KBM-7 (cell line): ENCODE data around the gene OMA1.
A peak's percentile ranks its signal among the peaks of the same experiment; 100 is the strongest.
"Not testable (repeated sequence)": the region's sequence is repeated elsewhere in the genome, so short reads cannot be mapped to it uniquely, and the experiment has no call there.

ENCODE experiments used
- DNase-seq: peaks from one replicate; pipeline ENCODE4 v3.0.0-alpha.2; 2015
- in situ Hi-C: fragments of 300-500 bp; cut with MboI; formaldehyde crosslinking; loops from 2 replicates; pipeline ENCODE4 v1.14.3; 2020; ENCODE audit warnings: low sequenced_read_pairs, low pct_unique_long_range_greater_than_20kb, mixed read lengths

Gene OMA1

DNA sequence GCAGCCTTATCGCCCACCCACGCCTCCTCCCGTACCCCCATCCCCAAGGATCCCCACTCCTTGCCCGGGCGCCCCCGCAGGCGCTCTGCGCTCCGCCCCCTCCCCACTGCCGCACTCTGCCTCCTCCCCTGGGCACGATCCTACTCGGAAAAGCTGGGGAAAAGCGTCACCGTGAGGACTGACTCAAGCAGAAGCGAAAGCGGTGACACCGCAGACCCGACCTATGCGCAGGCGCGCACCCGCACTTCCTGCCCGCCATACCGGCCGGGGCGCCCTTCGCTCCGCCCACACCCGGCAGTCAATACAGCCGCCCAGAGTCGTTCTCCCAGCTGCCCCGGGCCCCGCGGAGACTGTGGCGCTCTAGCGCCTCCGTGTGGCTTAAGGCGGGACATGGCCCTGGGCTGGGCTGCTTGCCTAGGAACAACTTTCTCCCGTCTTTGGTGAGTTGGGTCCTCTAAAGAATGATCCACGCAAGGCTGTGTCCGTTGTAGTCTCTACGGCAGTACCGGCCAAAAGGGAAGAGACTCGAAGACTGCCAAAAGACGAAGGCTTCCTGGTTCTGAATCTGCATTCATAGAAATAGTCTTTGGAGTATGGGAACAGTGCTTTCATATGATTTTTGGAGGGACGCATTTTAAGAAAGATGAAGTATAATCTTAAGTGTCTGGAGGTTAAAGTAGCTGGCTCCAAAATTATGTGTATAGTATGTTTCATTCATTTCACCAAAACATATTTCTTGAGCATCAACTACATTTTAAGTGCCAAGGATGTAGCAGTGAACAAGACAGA lies at the start of gene OMA1:
Gene OMA1, minus strand, starts transcription at position 207 of the 789 bp plus-strand sequence. CDS start 7,432 bp downstream, outside the sequence.
- in situ Hi-C loops = no loop called here
- peak; percentile 97 for DNase-seq

DNA sequence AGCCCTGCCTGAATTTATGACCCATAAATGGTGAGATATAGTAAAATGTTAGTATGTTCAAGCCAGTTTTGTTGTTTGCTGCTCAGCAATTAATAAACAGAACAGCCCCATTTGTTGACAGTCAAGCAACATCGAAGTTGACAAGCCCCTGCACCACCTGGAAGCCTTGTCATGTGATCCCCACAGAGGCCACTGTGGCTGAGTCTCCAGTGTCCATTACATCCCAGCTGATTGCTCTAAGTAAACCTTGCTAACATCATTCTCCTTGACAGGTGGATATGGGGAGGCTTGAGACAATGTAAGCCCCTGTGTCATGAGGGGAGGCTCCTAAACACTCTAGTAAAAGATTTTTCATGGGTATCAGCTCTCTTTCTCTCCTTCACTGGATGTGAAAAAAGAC lies 48.0 kb upstream of the OMA1 start:
- no peak for DNase-seq
- in situ Hi-C loops = no loop called here

DNA sequence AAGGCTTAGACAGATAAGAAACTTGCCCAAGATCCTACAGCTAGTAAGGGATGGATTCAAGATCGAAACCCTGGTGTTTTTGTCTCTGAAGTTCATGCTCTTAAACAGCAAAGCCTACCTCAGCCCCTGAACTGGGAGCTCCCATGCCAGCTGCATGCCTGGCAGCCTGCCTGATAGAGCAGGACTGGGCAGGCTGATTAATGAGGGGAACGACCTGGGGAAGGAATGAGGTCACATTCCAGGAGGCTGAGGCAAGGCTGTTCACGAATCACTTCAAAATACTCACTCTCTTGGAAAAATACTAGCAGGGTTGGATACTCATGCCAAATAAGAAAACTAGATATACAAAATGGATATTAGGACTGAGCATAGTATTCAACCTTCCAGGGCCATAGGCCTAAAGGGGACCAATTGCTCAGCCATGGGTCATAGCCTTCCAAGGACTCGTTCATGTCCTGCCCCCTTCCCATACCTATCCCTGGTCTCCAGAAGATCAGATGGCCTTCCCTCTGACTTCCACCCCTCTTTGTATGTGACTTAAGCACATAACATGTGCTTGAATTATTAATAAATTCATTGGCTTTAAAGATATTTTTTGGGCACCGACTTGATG lies 46.1 kb upstream of the OMA1 start:
- no peak for DNase-seq
- in situ Hi-C loops = no loop called here

DNA sequence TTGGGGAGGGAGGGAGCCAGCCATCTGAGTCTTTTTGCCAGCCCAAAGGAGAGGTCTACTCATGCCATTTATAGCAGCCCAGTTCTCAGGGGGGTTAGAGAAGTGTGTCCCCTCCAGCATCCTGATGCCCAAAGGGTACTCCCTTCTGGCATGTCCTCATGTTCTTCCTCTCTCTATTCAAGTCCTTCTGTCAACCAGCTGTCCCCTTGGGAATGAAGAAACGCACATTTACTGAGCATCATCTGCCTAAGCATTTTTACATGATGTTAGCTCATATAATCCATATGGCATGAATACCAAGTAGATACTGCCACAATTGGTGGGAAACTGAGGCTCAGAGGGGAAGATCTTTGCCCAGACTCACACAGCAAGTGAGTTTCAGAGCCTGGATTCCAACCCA lies 45.3 kb upstream of the OMA1 start:
- in situ Hi-C loops = no loop called here
- DNase-seq = no peak

DNA sequence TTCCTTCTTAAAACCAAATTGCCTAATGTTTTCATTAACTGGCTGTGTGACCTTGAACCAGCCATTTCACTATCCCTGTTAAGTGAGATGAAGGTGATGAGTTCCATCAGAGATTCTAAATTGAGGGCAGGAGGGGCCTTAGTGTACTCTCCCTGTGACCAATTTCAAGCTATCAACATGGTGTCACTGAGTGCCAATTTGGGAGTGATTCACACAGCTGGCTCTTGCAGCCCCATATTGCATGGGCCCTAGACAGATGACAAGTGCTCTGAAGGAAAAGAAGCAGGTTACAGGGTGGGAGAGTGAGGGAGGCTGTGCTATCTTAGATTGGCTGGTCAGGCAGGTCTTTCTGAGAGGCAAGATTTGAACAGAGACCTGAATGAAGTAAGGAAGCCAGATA lies 43.5 kb upstream of the OMA1 start:
- no peak for DNase-seq
- in situ Hi-C loops = no loop called here

DNA sequence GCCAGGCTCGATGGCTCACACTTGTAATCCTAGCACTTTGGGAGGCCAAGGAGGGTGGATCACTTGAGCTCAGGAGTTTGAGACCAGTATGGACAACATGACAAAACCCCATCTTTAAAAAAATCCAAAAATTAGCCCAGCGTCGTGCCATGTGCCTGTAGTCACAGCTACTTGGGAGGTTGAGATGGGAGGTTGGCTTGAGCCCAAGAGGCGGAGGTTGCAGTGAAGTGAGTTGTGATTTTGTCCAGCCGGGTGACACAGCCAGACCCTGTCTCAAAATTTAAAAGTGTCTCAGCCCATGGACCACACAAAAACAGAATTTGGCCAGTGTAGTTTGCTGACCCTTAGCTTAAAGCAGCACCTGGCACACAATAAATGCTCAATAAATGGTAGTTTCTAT lies 41.9 kb upstream of the OMA1 start:
- in situ Hi-C loops = no loop called here
- no peak for DNase-seq

DNA sequence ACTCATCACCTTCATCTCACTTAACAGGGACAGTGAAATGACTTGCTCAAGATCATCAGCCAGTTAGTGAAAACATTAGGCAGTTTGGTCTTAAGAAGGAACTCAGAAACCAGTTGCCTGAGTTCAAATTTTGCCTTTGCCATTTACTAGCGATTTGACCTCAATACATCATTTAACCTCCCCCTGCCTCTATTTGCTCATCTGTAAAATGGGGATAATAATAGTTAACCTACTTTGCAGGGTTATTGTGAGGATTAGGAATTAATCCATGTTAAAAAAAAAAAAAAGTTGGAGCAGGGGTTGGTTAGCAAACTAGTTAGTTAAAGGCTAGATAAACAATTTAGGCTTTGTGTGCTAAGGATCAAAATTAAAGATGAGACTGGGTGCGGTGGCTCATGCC lies 41.1 kb upstream of the OMA1 start:
- DNase-seq = no peak
- in situ Hi-C loops = no loop called here

DNA sequence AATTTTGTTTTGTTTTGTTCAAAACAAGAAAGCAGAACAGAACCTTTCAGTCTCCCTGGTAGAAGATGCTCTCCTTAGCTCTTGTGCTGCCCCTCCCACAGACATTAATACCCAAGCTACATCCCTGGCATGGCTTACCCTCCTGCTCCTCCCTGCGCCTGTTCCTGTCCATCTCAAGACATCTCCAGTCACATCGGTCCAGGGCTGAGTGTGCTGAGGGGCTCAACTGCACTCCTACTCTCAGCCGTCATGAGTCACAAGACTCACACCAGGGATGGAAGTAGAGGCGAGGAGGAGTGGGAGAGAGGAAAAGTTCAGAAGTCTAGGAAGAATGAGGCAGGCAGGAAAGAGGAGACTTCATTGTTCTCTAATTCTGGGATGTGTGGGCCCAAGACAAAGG lies 39.7 kb upstream of the OMA1 start:
- DNase-seq = no peak
- in situ Hi-C loops = no loop called here

DNA sequence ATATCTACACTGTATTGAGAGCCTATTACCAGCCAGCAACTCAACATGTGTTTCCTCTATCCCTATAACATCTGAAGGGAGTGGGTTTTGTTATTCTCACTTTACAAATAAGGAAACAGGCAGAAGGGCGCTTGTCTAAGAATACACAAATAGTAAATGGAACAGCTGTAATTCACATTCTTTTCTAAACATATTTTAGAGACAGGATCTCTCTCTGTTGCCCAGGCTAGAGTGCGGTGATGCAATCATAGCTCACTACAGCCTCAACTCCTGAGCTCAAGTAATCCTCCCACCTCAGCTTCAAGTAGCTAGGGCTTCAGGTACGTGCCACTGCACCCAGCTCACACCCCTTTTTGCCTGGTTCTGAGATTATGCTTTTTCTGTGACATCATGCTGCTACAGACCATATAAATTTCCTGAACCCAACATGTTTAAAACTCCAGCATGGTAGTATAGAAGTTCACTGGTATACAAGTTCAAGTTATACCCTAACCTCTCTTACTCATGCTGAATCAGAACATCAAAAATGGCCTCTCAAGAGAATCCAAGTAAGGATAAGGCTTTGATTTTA lies 39.1 kb upstream of the OMA1 start:
- in situ Hi-C loops = no loop called here
- DNase-seq = peak; percentile 37

DNA sequence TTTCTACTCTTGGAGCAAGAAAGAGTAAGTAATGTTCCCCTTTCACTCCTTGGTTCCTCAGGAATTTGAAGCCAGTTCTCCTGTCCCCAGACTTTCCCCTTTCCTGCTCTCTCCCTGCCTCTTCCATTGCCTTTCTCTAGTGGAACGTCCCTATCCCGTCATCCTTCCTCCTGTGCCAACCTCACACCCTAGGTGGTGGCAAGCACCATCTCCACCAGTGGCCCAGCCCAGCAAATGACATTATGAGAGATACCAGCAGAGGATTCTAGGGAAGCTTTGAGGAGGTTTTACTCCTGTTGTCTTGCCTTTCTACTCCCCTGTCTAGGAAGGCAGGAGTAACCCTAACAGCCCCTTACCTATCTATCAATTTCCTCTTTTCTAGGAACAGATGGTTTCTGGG lies 38.6 kb upstream of the OMA1 start:
- in situ Hi-C loops = no loop called here
- DNase-seq = no peak

DNA sequence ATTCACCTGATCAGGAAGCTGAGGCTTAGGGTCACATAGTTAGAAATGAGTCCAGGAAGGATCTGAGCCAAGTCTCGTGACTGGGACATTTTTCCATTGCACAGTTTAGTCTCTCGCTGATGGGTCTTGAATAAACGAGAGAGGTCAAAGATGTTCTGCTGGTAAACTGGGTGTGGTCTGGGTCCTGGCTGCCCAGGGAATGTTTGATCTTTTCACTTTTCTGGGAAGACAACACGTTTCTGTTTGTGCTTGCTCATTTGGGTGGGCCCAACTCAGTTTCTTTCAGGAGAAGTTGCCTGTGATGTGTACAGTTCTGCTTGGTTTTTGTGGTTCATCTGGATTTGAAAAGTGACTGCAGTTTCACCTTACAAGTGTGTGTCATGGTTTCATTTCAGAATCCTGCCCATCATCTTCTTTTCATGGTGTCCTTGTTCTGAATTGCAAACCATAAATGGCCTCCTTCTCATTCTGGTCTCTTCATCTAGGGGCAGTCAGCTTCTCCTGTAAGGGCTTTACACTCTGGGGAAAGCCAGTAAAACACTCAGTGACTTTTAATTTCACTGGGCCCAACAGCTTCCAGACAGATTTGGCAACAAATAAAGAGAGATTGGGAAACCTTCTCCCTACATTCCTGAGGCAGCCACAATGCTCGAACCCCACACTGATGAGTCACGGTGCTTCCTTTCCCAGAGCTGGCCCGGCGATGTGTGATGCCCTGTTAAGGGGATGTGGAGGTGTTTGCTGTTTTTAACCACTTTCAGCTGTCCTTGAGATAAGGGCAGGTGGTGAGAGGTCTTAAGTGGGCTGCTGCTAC lies 37.8 kb upstream of the OMA1 start:
- in situ Hi-C loops = no loop called here
- DNase-seq = peak; percentile 53

DNA sequence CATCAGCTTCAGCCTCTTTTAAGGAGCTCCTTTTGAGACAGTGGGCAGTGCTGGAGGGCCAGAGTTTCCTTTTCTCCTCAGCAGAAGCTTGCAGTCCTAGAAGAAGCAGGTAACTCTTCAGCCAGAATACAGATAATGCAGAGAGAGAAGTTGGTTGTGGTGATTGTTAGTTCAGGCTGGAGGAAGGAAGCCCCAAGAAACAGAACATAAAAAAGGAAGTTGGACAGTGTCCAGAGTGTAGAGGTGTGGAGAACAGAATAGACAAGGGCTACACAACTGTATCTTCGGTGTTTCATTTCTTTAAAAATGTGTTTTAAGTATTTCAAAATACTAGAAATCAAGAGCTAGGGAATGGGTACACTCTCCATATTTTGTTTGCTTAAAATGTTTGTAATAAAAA lies 37.0 kb upstream of the OMA1 start:
- DNase-seq = peak; percentile 83
- in situ Hi-C loops = no loop called here

DNA sequence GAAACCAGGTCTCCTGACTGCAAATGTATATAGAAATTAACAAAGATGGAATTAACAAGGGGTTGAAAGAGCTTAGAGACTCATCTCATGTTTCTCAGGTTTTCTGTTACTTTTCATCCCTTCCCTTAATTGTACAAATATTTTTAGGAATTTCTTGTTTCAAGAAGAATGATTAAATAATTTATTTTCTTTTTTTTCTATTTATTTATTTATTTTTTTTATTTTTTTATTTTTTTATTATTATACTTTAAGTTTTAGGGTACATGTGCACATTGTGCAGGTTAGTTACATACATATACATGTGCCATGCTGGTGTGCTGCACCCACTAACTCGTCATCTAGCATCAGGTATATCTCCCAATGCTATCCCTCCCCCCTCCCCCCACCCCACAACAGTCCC lies 35.6 kb upstream of the OMA1 start:
- in situ Hi-C loops, DNase-seq: not testable (repeated sequence)

DNA sequence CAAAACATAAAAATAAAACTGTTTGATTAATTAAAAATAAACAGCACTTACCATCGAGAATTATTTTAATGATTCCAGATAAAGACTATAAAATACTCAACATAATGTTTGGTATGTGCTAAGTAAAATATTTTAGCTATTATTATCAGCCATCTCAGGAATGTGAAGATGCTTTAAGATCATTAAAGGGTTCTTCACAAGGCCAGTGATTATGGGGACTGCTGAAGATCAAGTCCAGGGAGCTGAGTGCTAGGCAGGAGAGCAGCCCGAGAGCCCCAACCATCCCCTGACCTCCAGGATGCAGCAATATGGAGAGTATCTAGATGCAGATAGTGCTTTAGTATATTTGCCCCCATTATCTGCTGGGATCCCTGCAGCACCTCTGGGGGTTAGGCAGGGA lies 35.1 kb upstream of the OMA1 start:
- DNase-seq = no peak
- in situ Hi-C loops = no loop called here

DNA sequence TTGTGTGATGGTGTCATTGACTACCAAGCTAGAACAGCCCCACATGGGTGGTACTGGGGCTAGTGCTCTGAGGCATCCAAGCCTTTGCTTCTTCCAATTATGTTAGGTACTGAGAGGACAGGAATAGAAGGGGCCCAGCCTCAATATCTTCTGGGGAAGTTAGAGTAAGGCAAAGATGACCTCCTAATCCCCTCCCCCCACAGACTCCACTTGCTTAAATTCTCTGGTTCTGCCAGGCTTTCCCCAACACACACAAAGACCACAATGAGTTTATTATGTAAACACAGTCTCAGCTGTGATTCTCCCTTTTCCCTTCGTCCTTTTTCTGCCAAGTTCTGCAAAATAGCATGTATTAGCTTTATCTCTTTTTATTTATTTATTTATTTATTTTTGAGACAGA lies 33.7 kb upstream of the OMA1 start:
- DNase-seq = no peak
- in situ Hi-C loops = no loop called here

DNA sequence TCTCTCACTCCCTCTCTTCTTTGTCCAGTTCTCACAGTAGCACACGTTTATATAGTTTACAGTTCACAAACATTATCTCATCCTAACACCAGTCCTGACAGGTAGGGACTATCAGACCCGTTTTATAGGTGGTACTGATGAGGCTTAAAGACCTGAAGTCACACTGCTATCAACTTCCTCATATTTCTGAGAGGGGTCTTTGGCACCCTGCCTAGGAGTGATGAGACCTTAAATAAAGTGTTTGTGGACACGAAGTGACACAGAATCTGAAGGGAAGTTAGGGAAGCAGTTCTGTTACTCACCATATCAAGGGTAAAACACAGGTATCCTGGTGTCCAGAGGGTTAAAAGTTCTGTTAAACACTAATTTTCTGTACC lies 31.1 kb upstream of the OMA1 start:
- in situ Hi-C loops = no loop called here
- no peak for DNase-seq

DNA sequence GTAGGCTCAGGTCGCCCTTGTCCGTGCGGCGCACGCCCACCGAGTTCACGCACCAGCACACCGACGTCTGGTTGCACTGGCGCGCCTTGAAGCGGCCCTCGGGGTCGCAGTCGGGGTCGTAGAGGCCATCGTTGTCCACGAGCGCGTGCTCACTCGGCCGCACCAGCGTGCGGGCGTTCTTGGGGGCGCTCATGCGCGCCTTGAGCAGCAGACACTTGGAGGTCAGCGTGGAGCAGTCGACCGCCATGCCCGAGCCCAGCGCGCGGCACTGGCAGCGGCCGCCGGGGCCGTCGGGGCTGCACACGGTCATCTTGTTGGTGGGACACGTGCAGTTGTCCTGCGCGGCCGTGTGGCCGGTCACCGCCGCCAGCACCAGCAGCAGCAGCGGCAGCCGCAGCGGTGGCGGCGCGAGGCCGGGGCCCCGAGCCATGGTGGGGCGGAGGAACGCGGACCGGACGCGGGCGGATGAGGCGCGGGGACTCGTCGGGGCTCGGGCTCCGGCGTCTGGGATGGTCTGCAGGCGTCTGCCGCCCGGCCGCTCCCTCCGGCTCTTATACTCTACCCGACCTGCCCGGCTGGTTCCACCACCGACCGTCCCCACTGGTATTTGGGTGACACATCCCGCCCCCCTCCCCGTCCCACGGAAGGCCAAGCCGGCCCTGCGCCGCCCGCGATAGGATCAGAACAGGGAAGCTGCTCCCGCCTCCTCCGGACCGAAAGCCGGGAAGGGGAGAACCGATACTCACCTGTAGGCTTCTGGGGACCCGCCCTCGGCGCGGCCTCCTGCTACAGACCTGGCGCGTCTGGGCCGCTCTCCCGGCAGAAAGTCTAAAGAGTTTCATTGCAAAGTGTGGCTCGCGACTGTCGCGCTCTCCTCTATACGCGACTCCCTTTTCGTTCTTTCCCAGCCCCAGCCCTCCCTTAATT lies 30.5 kb upstream of the OMA1 start, which contains the start of gene TACSTD2:
Gene TACSTD2, minus strand, starts transcription at position 526 of the 927 bp plus-strand sequence. Its CDS starts 96 bp downstream, at position 430.
- in situ Hi-C loops = no loop called here
- no peak for DNase-seq

DNA sequence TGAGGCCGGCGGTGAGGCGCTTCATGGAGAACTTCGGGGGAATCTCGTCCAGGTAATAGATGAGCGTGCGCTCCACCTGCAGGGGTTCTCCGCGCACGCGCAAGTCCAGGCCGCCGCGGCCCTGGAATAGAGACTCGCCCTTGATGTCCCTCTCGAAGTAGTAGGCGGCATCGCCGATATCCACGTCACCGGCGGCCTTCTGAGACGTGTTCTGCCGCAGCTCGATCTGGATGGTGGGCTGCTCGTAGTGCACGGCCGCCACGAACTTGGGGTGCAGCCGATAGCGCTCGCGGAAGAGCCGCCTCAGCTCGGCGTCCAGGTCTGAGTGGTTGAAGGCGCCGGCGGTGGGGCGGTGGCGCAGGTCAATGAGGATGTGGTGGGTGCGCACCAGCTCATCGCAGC lies 29.8 kb upstream of the OMA1 start:
- in situ Hi-C loops = no loop called here
- DNase-seq = no peak
